Breast epithelium (tissue), 3 donors: Measurements from ENCODE around the gene SCUBE3.

Experiments
- POLR2A ChIP-seq: fragments of 450-650 bp; IDR thresholded peaks from one replicate; pipeline ENCODE4 v1.6.1; 2016; ENCODE audit warnings: antibody characterized with exemption, mild to moderate bottlenecking, moderate library complexity
- POLR2AphosphoS5 ChIP-seq, 3 donors: sonication (generic); formaldehyde crosslinking; IDR thresholded peaks; one replicate each; pipeline ENCODE4 v1.6.1; 2017; ENCODE audit warnings: antibody characterized with exemption in 3 of 3
- TF ChIP-seq, protein P1 (sequence below), 3 donors: fragments of 450-650 bp; IDR thresholded peaks; one replicate each; pipeline ENCODE4 v1.5.1; 2016 to 2017; ENCODE audit warnings: antibody characterized with exemption in 3 of 3, mild to moderate bottlenecking in 3 of 3, moderate library complexity in 3 of 3

DNA sequence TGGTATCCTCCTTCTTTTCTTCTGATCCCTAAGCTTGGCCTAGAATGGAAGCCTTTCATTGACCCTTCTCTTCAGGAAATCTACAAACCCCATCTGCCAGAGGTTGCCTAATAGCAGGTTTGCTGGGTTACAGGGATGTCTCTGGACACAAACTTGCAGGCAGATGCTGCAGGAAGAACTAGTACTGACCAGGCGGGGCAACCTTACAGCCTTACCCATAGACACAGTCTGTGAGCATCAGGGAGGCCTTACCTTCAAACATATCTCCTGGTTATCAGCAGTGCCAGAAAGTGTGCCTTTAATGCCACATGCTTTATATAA lies 2.6 kb downstream of the SCUBE3 start:
- TF ChIP-seq POLR2A (no peak), POLR2AphosphoS5 (IDR thresholded peaks at IDR 0.05) (no peak)
- TF ChIP-seq, protein P1, sequence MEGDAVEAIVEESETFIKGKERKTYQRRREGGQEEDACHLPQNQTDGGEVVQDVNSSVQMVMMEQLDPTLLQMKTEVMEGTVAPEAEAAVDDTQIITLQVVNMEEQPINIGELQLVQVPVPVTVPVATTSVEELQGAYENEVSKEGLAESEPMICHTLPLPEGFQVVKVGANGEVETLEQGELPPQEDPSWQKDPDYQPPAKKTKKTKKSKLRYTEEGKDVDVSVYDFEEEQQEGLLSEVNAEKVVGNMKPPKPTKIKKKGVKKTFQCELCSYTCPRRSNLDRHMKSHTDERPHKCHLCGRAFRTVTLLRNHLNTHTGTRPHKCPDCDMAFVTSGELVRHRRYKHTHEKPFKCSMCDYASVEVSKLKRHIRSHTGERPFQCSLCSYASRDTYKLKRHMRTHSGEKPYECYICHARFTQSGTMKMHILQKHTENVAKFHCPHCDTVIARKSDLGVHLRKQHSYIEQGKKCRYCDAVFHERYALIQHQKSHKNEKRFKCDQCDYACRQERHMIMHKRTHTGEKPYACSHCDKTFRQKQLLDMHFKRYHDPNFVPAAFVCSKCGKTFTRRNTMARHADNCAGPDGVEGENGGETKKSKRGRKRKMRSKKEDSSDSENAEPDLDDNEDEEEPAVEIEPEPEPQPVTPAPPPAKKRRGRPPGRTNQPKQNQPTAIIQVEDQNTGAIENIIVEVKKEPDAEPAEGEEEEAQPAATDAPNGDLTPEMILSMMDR (IDR thresholded peaks at IDR 0.05): no peak
